AG09319 (cell line): ENCODE data around the gene TANC1.

Source experiments
- DNase-seq: peaks from one replicate; pipeline ENCODE4 v3.0.0-alpha.2; 2010; ENCODE audit warnings: low read depth; ENCODE audit errors: extremely low read depth
- TF ChIP-seq, protein P1 (sequence below): IDR thresholded peaks from 2 replicates; pipeline ENCODE4 v1.5.1; 2011; ENCODE audit warnings: low read depth, mild to moderate bottlenecking, inconsistent platforms, low read length, moderate library complexity

Gene TANC1

DNA sequence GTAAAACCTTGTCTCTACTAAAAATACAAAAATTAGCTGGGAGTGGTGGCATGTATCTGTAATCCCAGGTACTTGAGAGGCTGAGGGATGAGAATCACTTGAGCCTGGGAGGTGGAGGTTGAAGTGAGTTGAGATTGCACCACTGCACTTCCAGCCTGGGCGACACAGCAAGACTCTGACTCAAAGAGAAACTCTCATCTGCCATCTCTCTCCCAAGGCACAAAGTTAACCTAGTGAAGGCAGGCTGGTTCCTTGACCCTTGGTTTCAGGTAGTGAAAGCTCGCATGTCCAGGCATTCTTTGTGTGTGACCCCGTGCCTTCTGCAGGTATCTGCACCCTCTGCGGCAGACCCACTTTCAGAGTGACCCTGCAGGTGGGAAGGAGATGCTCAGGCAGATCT, 218.0 kb downstream of the TANC1 start:
- DNase-seq, result no peak
- TF ChIP-seq, protein P1, sequence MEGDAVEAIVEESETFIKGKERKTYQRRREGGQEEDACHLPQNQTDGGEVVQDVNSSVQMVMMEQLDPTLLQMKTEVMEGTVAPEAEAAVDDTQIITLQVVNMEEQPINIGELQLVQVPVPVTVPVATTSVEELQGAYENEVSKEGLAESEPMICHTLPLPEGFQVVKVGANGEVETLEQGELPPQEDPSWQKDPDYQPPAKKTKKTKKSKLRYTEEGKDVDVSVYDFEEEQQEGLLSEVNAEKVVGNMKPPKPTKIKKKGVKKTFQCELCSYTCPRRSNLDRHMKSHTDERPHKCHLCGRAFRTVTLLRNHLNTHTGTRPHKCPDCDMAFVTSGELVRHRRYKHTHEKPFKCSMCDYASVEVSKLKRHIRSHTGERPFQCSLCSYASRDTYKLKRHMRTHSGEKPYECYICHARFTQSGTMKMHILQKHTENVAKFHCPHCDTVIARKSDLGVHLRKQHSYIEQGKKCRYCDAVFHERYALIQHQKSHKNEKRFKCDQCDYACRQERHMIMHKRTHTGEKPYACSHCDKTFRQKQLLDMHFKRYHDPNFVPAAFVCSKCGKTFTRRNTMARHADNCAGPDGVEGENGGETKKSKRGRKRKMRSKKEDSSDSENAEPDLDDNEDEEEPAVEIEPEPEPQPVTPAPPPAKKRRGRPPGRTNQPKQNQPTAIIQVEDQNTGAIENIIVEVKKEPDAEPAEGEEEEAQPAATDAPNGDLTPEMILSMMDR, result no peak

DNA sequence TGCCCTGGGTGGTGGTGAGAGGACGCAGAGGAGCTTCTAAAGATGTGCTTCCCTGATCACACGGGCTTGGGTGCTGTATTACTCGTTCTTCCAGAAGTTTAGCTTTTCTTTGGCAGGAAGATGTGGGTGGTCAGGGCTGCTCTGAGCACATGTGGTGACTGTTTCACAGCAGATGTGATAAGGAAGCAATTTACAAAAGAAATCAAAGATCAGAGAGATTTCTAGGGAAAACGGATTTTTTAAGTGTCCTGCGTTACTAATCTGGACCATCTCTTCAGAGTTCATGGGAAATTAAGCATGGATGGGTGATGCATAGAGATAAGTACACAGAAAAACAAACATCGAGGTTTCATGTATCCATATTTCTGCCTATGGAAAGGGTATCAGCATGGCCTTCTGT, 218.7 kb downstream of the TANC1 start:
- TF ChIP-seq, protein P1, result no peak
- no peak for DNase-seq

DNA sequence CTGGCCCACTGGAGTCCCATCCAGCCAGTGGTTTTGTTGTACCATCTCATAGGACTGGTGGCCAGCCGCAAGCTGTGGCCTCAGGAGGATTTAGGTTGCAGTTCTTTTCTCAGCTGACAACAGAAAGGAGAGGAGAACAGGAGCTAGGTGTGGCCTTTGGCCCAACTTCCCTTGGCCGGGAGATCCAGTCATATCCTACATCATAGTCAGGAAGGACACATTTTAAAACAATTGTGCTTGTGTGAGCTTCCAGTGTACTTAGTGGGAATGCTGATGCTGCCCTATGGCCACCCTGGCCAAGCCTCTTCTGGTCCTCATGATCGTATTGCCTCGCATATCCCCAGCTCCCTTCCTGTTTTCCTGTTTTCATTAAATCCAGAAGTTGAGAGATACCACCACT, 220.0 kb downstream of the TANC1 start:
- no peak for DNase-seq
- TF ChIP-seq, protein P1, result no peak

DNA sequence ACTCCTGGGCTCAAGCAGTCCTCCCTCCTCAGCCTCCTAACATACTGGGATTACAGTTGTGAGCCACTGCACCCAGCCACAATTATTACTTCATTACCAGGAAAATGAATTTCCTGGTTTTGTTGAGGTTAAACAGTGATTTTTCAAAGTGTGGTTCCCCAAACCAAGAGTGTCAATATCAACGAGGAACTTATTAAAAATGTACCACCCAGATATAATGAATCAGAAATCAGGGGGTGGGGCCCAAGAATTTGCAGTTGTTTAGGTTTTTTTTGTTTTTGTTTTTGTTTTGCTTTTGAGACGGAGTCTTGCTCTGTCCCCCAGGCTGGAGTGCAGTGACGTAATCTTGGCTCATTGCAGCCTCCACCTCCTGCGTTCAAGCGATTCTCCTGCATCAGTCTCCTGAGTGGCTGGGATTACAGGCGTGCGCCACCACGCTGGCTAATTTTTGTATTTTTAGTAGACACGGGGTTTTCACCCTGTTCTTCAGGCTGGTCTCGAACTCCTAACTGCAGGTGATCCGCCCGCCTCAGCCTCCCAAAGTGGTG, 224.0 kb downstream of the TANC1 start:
- no peak for DNase-seq
- TF ChIP-seq, protein P1, result no peak

DNA sequence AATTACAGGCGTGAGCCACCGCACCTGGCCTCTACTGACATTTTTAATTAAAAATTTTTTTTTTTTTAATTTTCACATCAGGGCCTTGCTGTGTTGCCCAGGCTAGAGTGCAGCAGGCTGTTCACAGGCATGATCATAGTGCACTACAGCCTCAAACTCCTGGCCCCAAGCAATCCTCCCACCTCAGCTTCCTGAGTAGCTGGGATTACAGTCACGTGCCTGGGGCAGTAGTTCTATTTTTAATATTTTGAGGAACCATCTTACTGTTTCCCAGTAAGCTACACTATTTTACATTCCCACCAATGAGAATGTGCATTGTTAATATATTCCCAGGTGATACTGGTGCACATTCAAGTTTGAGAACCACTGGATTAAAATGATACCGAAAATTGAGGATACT, 225.4 kb downstream of the TANC1 start:
- TF ChIP-seq, protein P1, result no peak
- DNase-seq, result no peak

DNA sequence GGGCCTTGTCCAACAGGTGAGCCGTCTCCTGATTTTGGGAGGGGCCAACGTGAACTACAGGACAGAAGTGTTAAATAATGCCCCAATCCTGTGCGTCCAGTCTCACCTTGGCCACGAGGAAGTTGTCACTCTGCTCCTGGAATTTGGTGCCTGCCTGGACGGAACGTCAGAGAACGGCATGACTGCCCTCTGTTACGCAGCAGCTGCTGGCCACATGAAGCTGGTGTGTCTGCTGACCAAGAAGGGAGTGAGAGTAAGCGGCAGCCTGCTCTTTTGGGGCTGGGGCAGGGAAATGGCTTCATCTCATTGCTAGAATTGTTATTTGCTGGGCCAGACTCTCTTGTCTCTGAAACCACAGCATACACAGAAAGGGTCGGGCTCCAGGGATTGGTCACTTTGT, 225.8 kb downstream of the TANC1 start:
- TF ChIP-seq, protein P1, result no peak

DNA sequence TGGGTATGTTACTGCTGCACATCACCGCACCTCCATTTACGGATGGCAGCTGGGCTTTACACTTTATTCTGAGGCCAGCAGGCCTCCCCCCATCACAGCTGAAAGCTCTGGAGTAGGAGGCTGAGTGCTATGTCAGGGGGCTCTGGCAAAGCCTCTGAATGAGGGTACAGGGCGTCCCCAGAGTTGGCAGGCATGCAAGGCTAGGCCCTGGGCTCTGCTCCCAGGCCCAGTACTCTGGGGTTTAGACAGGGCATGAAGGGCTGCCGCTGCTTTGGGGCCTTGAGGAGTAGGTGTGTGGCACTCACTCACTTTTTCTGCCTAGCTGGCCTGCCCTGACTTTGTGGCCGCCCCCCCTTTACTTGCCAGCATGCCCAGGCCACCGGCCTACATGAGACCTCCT, 227.3 kb downstream of the TANC1 start:
- TF ChIP-seq, protein P1, result no peak
- DNase-seq, result no peak

More for the DNA sequence above, 225.8 kb downstream of the TANC1 start:
- no peak for DNase-seq
